ENCODE data around the gene ST3GAL4.

Gene ST3GAL4

DNA sequence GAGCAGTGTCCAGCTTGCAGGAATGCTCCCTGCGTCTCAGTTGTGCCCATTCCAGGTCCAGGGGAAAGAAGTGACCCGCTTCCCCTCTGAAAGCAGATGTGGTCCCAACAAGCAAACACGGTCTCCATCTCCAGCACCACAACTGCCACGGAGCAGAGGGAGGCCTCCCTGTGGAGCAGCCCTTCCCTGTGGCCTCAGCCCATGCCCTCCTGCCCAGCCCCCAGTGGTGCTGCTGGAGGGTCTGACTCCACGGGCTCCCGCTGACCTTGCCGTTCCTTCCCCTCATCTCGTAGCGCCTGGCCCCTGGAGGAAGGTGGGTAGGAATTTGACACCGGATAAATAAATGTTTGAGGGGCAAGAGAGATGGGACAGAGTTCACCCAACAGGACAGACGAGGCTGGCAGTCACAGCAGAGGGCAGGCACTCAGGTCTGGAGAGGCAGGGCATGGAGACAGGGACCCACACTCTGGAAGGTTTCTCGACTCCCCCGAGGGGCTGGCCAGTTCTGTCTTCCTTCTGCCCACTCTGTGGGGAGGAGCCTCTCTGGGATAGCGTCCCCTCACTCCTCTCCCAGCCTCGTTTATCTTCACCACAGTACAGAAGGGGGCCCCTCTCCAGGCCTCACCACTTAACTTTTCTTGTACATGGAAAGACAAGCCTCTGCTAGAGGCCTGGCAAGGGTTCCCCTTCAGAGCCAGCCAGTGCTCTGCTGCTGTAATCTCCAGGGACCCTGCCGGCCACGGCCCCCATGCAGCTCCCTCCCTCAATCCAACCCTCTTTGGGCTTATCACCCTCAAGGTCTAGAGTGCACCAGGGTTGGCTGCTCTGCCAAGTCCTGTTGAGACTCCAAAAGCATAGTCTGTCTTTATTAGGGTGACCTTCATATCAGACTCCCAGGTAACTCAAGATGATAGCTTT is 7.5 kb upstream of the ST3GAL4 start:
- Mint-ChIP-seq H3K27ac (no peak overlapping the region), H3K27me3 (no peaks in the 10 kb centered on the region), H3K4me1 (peaks cover 32% of the 10 kb centered on the region), H3K36me3 (ENCODE audit: low read depth) (peaks cover 10% of the 10 kb centered on the region), H3K4me3 (no peak overlapping the region), H3K9me3 (no peaks in the 10 kb centered on the region)
- DNase-seq (no peak), ATAC-seq (no peak)

DNA sequence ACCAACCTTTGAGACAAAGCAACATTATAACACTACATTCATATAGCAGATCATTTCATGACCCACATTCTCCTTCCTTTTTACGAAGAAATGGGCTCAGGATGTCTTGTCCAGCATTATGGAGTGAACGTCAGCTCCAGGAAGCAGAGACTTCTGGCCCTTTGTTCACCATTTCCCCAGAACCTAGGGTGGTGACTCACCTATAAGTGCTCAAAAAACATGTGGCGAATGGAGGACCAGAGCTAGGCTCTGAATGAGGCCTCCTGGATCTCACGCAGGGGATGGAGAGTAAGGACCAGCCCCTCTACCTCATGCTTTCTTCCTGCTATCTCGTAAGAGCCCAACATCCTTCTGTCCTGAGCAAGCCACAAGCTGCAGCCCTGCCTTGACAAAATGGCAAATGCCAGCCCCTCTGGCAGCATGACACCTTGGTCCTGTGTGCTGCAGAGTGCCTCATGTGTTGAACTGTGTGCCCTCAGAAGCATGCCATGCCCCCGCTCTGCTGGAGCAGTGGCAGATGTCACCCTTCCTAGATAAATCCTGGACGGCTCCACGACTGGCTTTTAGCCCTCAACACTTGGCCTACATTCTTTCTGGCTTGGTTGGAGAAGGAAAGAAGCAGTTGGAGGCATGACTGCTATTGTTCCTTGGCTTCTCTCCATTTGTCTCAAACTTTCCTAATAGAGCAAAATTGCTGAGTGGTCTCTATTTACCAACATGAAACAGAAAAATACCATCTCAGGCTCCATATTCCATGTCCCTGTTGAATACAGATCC is 6.5 kb upstream of the ST3GAL4 start:
- Mint-ChIP-seq H3K27me3 (no peaks in the 10 kb centered on the region), H3K4me3 (no peak overlapping the region), H3K4me1 (peaks cover 42% of the 10 kb centered on the region), H3K9me3 (no peaks in the 10 kb centered on the region), H3K36me3 (ENCODE audit: low read depth) (peaks cover 6% of the 10 kb centered on the region), H3K27ac (no peak overlapping the region)
- ATAC-seq (no peak), DNase-seq (no peak)

DNA sequence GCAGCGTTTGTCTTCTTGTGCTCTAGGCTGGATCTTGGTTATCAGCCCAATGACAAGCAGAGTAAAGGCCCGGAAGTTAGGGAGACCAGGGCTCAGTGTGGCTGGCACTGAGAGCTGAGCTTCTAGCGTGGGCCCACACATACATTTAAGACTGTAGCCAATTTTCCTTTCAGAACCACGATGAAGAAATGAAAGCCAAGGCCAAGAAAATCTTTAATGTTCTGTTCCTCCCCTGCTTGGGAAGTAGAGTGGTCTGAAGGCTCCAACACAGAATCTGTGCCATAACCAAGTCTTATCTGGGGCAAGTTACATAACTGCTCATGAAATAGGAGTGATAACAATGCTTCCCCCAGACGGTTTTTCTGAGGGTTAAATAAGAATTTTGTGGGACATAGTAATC is 4.7 kb upstream of the ST3GAL4 start:
- ATAC-seq: no peak
- no peak overlapping the region for H3K4me3 Mint-ChIP-seq
- peaks cover 4% of the 10 kb centered on the region for H3K36me3 Mint-ChIP-seq (ENCODE audit: low read depth)
- DNase-seq: no peak
- no peaks in the 10 kb centered on the region for H3K9me3 Mint-ChIP-seq
- peaks cover 46% of the 10 kb centered on the region for H3K4me1 Mint-ChIP-seq
- no peak overlapping the region for H3K27ac Mint-ChIP-seq
- no peaks in the 10 kb centered on the region for H3K27me3 Mint-ChIP-seq

DNA sequence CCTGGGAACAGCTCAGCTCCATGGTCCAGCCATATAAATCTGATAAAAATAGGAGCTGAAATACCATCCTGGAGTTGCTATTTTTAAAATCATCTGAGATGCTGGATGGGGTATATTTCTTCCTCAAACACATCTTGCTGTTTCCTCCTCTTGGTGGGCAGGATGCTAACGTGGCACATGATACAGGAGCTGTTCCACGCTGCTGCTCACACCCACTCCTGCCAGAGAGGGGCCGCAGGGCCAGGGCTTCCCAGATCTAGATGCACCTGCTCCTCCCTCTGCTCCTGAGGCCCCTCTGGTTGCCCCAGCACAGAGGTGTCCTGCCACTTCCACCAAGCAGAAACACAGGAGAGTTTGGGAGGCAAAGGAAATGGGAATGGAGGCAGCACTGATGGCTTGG is 3.3 kb upstream of the ST3GAL4 start:
- Mint-ChIP-seq H3K9me3 (no peaks in the 10 kb centered on the region), H3K4me3 (no peak overlapping the region), H3K36me3 (ENCODE audit: low read depth) (peaks cover 4% of the 10 kb centered on the region), H3K27me3 (no peaks in the 10 kb centered on the region), H3K4me1 (peaks cover 45% of the 10 kb centered on the region), H3K27ac (peak overlapping the region; percentile 80)
- ATAC-seq: no peak
- no peak for DNase-seq

- Mint-ChIP-seq H3K4me1 (peaks cover 46% of the 10 kb centered on the region), H3K4me3 (peak overlapping the region; percentile 90), H3K9me3 (no peaks in the 10 kb centered on the region), H3K27ac (peak overlapping the region; percentile 80), H3K36me3 (ENCODE audit: low read depth) (peaks cover 4% of the 10 kb centered on the region), H3K27me3 (no peaks in the 10 kb centered on the region)
- ATAC-seq (peak; percentile 59), DNase-seq (peak; percentile 26)
These were observed 2.3 kb upstream of the ST3GAL4 start for GRCh38 chr11:126352934-126353801.

DNA sequence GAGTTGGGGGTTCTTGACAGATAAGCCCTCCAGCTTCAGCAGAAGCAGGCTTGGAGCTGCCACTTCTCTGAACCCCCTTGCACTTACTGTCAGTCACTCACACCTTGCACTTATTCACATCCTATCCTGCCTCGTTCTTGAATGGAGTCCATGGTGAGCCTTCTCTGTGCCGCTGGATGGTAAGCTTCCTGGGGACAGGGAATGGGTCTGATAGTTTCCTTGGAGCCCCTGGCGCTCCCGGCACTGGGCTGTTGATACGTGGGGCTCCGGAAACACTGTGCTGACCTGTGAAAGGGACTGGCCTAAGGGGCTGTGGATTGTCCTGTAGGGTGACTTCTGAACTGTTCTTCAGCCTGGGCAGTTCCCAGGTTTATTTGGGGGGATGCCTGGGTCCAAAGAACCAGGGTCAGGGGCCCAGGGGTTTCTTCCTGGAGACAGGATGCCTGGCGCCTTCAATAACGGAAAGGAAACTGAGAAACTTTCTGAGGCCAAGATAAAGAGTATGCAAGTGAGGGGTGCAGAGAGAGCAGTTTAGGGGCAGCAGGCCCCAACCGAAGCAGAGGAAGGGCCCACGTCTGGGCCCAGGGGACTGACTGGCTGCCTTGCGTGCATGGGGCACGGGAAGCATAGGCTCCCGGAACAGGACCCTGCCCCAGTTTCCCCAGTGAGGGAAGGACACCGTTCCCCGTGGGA is 709 bp upstream of the ST3GAL4 start:
- Mint-ChIP-seq H3K4me3 (peak overlapping the region; percentile 90), H3K9me3 (no peaks in the 10 kb centered on the region), H3K36me3 (ENCODE audit: low read depth) (peaks cover 2% of the 10 kb centered on the region), H3K27ac (peak overlapping the region; percentile 84), H3K4me1 (peaks cover 37% of the 10 kb centered on the region), H3K27me3 (no peaks in the 10 kb centered on the region)
- DNase-seq: no peak
- ATAC-seq: peak; percentile 18

DNA sequence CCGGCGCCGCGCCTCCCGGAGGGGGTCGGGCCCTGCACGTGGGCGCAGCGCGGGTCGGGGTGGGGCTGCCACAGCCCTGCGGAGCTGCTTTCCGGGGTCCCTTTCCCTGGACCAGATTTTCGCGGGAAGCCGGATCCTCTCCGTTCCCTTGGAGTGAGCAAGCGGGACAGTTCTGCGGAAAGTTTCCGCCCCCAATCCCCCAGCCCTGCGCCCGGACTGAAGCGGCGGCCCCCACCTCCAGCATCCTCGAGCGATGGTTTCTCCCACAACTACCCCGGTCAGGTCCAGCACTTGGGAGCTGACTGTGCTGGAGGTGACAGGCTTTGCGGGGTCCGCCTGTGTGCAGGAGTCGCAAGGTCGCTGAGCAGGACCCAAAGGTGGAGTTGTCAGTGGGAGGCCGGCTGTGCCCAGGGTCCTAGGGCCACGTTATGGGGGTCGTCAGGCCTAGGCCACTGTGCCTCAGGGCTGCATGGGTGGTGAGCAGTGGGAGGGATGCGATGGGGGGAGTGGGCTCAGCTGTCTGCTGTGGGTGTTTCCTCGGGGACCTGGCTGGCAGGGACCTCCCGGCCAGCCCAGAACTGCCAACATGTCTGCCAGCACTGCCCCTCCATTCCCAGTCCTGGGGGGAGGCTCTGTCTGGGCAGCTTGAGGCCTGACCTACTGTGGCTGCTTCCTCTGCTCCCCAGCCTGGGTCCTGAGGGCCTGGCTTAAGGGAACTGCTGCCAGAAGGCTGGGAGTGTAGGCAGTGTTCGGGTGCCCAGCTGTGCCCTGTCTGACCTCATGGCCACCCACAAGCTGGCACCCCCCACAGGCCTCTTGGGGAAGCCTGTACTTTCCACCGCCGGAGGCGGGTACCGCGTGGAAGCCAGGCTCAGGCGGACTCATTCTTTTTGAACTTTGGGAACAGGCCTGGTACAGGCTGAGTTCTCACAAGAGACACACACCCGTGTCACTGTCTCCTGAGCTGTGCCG is 726 bp downstream of the ST3GAL4 start:
- peaks cover 29% of the 10 kb centered on the region for H3K4me1 Mint-ChIP-seq
- no peaks in the 10 kb centered on the region for H3K27me3 Mint-ChIP-seq
- DNase-seq (peak; percentile 32), ATAC-seq (peak; percentile 11)
- peaks cover 2% of the 10 kb centered on the region for H3K36me3 Mint-ChIP-seq (ENCODE audit: low read depth)
- H3K4me3 Mint-ChIP-seq: peak overlapping the region; percentile 77
- peak overlapping the region; percentile 18 for H3K27ac Mint-ChIP-seq
- no peaks in the 10 kb centered on the region for H3K9me3 Mint-ChIP-seq

DNA sequence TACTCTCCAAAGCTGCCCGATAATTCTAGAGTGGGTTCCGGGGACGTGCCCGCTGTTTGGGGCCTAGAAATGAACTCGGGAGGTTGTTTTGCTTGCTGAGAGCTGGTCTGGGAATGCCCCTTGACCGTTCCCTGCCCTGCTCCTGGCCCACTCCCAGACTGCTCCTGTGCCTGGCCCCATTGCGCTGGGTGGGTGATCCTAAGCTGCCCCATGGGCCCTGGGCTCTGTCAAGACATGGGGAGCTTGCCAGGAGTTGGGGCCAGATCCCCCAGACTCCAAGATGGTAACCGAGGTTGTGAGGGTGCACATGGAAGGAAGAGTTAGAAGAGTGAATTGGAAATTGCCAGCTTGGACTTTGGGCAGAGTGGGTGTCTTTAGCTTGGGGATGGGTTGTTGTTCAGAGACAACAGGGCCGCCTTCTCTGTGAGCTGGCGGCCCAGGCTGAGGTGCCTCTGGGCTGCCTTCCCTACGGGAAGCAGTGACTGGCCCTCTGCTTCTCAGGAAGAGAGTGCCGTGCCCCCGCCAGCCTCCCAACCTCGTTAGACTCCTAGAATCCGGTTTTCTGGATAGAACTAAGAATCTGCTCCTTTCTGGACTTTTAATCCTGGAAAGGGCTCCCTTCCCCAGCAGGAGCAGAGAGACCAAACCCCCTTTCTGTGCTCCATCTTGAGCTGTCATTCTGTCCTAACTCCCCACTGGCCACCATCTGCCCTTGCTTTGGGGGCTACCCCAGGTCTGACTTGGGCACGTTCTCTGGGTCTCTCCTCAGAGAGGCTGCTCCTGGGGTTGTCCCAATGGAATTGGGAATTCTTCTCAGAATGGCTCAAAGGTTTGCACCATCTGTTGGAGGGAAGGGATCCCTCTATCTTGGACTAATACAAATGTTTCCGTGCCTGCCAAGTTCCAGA is 1.8 kb downstream of the ST3GAL4 start:
- Mint-ChIP-seq H3K27ac (no peak overlapping the region), H3K4me1 (peaks cover 27% of the 10 kb centered on the region), H3K4me3 (peak overlapping the region; percentile 77), H3K36me3 (ENCODE audit: low read depth) (peaks cover 2% of the 10 kb centered on the region), H3K27me3 (no peaks in the 10 kb centered on the region), H3K9me3 (no peaks in the 10 kb centered on the region)
- DNase-seq (no peak), ATAC-seq (no peak)

DNA sequence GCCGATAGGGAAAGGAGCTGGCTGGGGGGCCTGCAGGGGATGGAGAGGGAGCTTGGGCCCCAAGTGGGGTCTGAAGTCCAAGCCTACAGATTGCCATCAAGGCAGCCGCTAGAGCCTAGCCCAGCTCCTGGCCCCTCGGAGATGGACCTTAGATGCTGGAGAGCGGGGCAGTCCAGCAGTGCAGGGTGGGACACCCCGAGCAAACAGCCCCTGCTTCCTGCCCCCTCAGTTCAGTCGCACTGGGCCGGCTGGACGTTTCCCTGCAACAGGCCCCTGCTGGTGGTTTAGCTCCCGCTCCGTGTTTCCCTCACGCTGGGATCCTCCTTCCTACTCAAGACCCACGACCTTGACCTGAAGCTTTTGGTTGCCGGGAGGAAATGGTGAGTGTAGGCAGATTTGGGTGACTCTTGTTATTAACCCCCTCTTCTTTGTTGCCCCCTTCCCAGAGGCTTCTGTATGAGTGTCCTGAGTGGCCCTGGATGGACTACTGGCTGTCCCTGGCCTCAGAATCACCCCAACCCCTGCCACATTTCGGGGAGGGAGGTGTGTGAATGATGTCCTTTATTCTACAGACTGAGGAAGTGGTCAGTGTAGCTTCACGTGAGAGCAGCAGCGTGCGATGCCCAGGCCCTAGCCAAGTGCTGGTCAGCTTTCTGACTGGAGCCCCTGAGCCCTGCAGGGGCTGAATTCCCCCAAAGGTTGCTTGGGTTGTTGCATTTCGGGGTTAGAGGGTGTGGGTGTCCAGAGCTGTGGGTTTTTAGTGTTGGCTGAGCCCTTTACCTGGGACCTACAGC is 2.7 kb downstream of the ST3GAL4 start:
- DNase-seq: no peak
- Mint-ChIP-seq H3K27me3 (no peaks in the 10 kb centered on the region), H3K9me3 (no peaks in the 10 kb centered on the region), H3K36me3 (ENCODE audit: low read depth) (no peaks in the 10 kb centered on the region), H3K4me1 (peaks cover 19% of the 10 kb centered on the region), H3K4me3 (no peak overlapping the region), H3K27ac (no peak overlapping the region)
- no peak for ATAC-seq

DNA sequence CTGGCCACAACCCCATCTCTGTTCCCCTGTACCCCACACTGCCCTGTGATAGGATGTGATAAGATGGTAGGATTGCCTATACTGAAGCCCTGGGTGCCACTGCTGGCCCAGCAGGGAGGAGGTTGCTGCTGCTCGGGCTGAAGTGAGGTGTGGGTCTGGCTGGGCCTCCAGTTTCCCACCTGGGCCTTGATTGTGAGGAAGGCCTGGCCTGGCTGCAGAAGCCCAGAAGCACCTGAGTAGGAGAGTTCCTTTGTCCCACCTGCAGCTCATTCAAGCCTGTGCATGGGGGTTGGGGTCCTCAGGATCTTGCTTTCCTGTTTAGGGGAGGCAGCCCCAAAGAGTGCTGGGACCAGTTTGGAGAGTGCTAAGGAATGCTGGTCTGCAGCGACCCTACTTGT is 3.3 kb downstream of the ST3GAL4 start:
- Mint-ChIP-seq H3K9me3 (no peaks in the 10 kb centered on the region), H3K27me3 (no peaks in the 10 kb centered on the region), H3K36me3 (ENCODE audit: low read depth) (no peaks in the 10 kb centered on the region), H3K4me3 (no peak overlapping the region), H3K4me1 (peaks cover 13% of the 10 kb centered on the region), H3K27ac (no peak overlapping the region)
- ATAC-seq (no peak), DNase-seq (no peak)

- H3K36me3 Mint-ChIP-seq (ENCODE audit: low read depth): no peaks in the 10 kb centered on the region
- ATAC-seq (no peak), DNase-seq (no peak)
- H3K27me3 Mint-ChIP-seq: no peaks in the 10 kb centered on the region
- no peak overlapping the region for H3K27ac Mint-ChIP-seq
- H3K4me1 Mint-ChIP-seq: peaks cover 7% of the 10 kb centered on the region
- H3K4me3 Mint-ChIP-seq: no peak overlapping the region
- no peaks in the 10 kb centered on the region for H3K9me3 Mint-ChIP-seq
These were observed 4.1 kb downstream of the ST3GAL4 start for GRCh38 chr11:126359431-126360048.

Data from activated naive CD8-positive, alpha-beta T cell treated with anti-CD3 and anti-CD28 coated beads, Interleukin-2, amount 50 U/mL, for 24 hours (primary cell).